Osteoblast (primary cell): Measurements from ENCODE around the gene PML. TPM values are rescaled to one million over a fixed set of nuclear protein-coding genes. Genes with fewer than 3 reads are reported as not detected.
A peak's percentile ranks its signal among the peaks of the same experiment; 100 is the strongest.

Source experiments
- DNase-seq: peaks from one replicate; pipeline ENCODE4 v3.0.0; 2011; ENCODE audit warnings: low spot score, mixed read lengths; ENCODE audit not compliant: insufficient read length; ENCODE audit errors: missing footprints
- H2AFZ ChIP-seq: 2 replicates; pipeline ENCODE4 v1.6.0; 2011; ENCODE audit warnings: mild to moderate bottlenecking, low read length
- H3K27ac ChIP-seq: 2 replicates; pipeline ENCODE4 v1.5.1; 2011; ENCODE audit warnings: mild to moderate bottlenecking, low read depth, low read length, moderate library complexity
- H3K27me3 ChIP-seq: 2 replicates; pipeline ENCODE4 v1.6.0; 2012; ENCODE audit warnings: mild to moderate bottlenecking, control low read depth, inconsistent platforms, low read length, moderate library complexity; ENCODE audit not compliant: insufficient read depth
- H3K36me3 ChIP-seq: 2 replicates; pipeline ENCODE4 v1.5.1; 2011; ENCODE audit warnings: mild to moderate bottlenecking, low read length, control low read depth, moderate library complexity; ENCODE audit not compliant: insufficient read depth
- H3K4me1 ChIP-seq: 2 replicates; pipeline ENCODE4 v1.5.1; 2011; ENCODE audit warnings: mild to moderate bottlenecking, low read length, control low read depth, moderate library complexity; ENCODE audit not compliant: insufficient read depth
- H3K4me2 ChIP-seq: 2 replicates; pipeline ENCODE4 v1.6.0; 2011; ENCODE audit warnings: mild to moderate bottlenecking, low read length; ENCODE audit not compliant: insufficient read depth
- H3K4me3 ChIP-seq: fragments of 200-600 bp; sonication (generic); 3 replicates; pipeline ENCODE4 v1.5.1; 2012; ENCODE audit warnings: mild to moderate bottlenecking, low read length, inconsistent platforms; ENCODE audit not compliant: insufficient read depth
- H3K79me2 ChIP-seq: 2 replicates; pipeline ENCODE4 v1.6.0; 2012; ENCODE audit warnings: mild to moderate bottlenecking, low read length, control low read depth, inconsistent platforms; ENCODE audit not compliant: insufficient read depth
- H3K9me3 ChIP-seq: 2 replicates; pipeline ENCODE4 v1.5.1; 2011; ENCODE audit warnings: low read depth, low read length, control low read depth
- H4K20me1 ChIP-seq: 2 replicates; pipeline ENCODE4 v1.6.0; 2012; ENCODE audit warnings: mild to moderate bottlenecking, low read length, control low read depth; ENCODE audit not compliant: insufficient read depth
- total RNA-seq: library from RNA; depleted of rRNA; stranded (reverse); fragments of >200 nt; gene quantifications from 2 replicates; pipeline ENCODE4 v1.2.3, GENCODE V29; 2012
- TF ChIP-seq, protein P1 (sequence below): IDR thresholded peaks from 2 replicates; pipeline ENCODE4 v1.5.1; 2011; ENCODE audit warnings: mild to moderate bottlenecking, low read depth, low read length, moderate library complexity; ENCODE audit errors: extremely low read depth

The PML gene
- total RNA-seq, 1 donor: 46.7 TPM

DNA sequence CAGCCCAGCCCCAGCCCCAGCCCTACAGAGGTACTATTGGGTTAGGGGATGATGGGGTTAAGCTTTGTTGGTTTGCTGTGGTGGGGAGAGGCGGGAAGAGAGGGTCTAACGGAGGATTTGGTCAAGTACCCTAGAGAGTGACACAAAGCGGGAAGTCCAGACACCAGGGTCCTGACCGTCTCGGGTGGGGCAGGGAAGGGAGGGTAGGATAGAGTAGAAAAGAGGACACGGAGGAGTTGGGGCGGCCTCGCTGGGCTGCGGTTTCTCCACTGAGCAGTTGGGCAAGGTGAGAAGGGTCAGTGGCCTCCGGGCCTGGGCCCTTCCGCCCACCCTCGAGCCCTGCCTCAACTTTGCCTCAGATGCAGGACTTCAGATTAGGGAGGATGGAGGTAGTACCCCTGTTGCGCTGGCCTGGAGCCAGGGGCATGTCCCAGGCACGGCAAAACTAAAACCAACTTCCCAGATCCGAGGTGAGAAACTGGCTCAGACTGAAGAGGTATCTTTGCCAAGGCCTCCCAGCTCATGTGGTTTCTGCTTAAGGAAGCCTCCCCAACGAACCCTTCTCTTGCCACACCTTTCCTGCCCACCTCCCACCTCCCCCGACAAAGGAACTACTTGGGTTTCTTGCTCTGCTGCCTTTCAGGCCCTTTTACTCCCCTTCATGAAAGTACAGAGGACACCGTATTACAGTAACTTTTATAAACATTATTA, 551 bp downstream of the PML start:
- no peak for DNase-seq
- TF ChIP-seq, protein P1, sequence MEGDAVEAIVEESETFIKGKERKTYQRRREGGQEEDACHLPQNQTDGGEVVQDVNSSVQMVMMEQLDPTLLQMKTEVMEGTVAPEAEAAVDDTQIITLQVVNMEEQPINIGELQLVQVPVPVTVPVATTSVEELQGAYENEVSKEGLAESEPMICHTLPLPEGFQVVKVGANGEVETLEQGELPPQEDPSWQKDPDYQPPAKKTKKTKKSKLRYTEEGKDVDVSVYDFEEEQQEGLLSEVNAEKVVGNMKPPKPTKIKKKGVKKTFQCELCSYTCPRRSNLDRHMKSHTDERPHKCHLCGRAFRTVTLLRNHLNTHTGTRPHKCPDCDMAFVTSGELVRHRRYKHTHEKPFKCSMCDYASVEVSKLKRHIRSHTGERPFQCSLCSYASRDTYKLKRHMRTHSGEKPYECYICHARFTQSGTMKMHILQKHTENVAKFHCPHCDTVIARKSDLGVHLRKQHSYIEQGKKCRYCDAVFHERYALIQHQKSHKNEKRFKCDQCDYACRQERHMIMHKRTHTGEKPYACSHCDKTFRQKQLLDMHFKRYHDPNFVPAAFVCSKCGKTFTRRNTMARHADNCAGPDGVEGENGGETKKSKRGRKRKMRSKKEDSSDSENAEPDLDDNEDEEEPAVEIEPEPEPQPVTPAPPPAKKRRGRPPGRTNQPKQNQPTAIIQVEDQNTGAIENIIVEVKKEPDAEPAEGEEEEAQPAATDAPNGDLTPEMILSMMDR: no peak

DNA sequence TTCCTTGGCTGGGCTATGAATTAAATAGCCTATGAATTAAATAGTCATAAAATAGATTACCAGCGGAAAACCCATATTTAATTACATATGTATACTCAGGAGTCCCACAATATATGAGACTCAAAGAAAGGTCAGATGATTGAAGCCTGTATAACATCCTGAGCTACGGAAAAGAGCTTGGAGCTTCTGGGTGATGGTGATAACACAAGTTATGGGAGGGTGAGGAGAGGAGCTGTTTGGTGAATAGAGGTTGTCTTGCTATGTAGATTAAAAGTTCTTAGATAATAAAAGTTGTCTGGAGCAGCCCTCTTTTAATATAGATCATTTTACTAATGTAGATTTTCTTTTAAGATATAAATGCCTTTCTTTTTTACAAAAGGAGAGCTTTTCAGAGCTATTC, 1.8 kb downstream of the PML start:
- peaks cover 33% of the 10 kb centered on the region for H3K36me3 ChIP-seq
- no peaks in the 10 kb centered on the region for H3K27me3 ChIP-seq
- no peaks in the 10 kb centered on the region for H3K9me3 ChIP-seq
- H3K4me1 ChIP-seq: peaks cover 50% of the 10 kb centered on the region
- peaks cover 67% of the 10 kb centered on the region for H3K79me2 ChIP-seq
- peak overlapping the region; percentile 79 for H3K27ac ChIP-seq
- no peak for DNase-seq
- peak overlapping the region; percentile 86 for H3K4me3 ChIP-seq
- H4K20me1 ChIP-seq: peaks cover 35% of the 10 kb centered on the region
- no peak overlapping the region for H2AFZ ChIP-seq
- H3K4me2 ChIP-seq: peak overlapping the region; percentile 97
- TF ChIP-seq, protein P1: no peak

More for the DNA sequence above, 551 bp downstream of the PML start:
- peaks cover 22% of the 10 kb centered on the region for H3K36me3 ChIP-seq
- H2AFZ ChIP-seq: peak overlapping the region; percentile 67
- peaks cover 32% of the 10 kb centered on the region for H4K20me1 ChIP-seq
- H3K27me3 ChIP-seq: no peaks in the 10 kb centered on the region
- H3K79me2 ChIP-seq: peaks cover 62% of the 10 kb centered on the region
- H3K4me2 ChIP-seq: peak overlapping the region; percentile 97
- peaks cover 62% of the 10 kb centered on the region for H3K4me1 ChIP-seq
- H3K4me3 ChIP-seq: peak overlapping the region; percentile 86
- no peaks in the 10 kb centered on the region for H3K9me3 ChIP-seq
- peak overlapping the region; percentile 79 for H3K27ac ChIP-seq

- peak overlapping the region; percentile 79 for H3K27ac ChIP-seq
- H3K79me2 ChIP-seq: peaks cover 73% of the 10 kb centered on the region
- no peak overlapping the region for H2AFZ ChIP-seq
- peaks cover 35% of the 10 kb centered on the region for H4K20me1 ChIP-seq
- H3K4me3 ChIP-seq: peak overlapping the region; percentile 86
- TF ChIP-seq, protein P1: no peak
- no peaks in the 10 kb centered on the region for H3K9me3 ChIP-seq
- DNase-seq: peak; percentile 87
- peaks cover 45% of the 10 kb centered on the region for H3K4me1 ChIP-seq
- H3K27me3 ChIP-seq: no peaks in the 10 kb centered on the region
- peak overlapping the region; percentile 97 for H3K4me2 ChIP-seq
- peaks cover 37% of the 10 kb centered on the region for H3K36me3 ChIP-seq
These were observed 2.4 kb downstream of the PML start for GRCh38 chr15:73996939-73997338.

DNA sequence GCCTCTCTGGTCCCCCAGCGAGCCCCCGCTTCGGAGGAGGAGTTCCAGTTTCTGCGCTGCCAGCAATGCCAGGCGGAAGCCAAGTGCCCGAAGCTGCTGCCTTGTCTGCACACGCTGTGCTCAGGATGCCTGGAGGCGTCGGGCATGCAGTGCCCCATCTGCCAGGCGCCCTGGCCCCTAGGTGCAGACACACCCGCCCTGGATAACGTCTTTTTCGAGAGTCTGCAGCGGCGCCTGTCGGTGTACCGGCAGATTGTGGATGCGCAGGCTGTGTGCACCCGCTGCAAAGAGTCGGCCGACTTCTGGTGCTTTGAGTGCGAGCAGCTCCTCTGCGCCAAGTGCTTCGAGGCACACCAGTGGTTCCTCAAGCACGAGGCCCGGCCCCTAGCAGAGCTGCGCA, 3.5 kb downstream of the PML start:
- TF ChIP-seq, protein P1: no peak
- no peak overlapping the region for H3K4me3 ChIP-seq
- no peaks in the 10 kb centered on the region for H3K27me3 ChIP-seq
- H3K36me3 ChIP-seq: peaks cover 45% of the 10 kb centered on the region
- H2AFZ ChIP-seq: no peak overlapping the region
- H4K20me1 ChIP-seq: peaks cover 37% of the 10 kb centered on the region
- no peak for DNase-seq
- peak overlapping the region; percentile 19 for H3K27ac ChIP-seq
- H3K4me1 ChIP-seq: peaks cover 45% of the 10 kb centered on the region
- H3K79me2 ChIP-seq: peaks cover 81% of the 10 kb centered on the region
- no peaks in the 10 kb centered on the region for H3K9me3 ChIP-seq
- peak overlapping the region; percentile 97 for H3K4me2 ChIP-seq
